Subcutaneous adipose tissue (tissue), 4 donors: ENCODE measurements around the gene NANS. TPM values are rescaled to one million over a fixed set of nuclear protein-coding genes. Genes with fewer than 3 reads are reported as not detected.

ENCODE experiments used
- total RNA-seq, 4 donors: library from RNA; depleted of rRNA; stranded (reverse); fragments of >200 nt; gene quantifications; one replicate each; pipeline ENCODE4 v1.1.0, GENCODE V29; 2016
- TF ChIP-seq, protein P1 (sequence below): fragments of 450-650 bp; IDR thresholded peaks from one replicate; pipeline ENCODE4 v1.5.1; 2016; ENCODE audit warnings: low read depth, mild to moderate bottlenecking, control low read depth, antibody characterized with exemption, moderate library complexity

NANS gene
- total RNA-seq, 4 donors from 2014 or later: 27.7 to 58.6 (median 41.9) TPM

DNA sequence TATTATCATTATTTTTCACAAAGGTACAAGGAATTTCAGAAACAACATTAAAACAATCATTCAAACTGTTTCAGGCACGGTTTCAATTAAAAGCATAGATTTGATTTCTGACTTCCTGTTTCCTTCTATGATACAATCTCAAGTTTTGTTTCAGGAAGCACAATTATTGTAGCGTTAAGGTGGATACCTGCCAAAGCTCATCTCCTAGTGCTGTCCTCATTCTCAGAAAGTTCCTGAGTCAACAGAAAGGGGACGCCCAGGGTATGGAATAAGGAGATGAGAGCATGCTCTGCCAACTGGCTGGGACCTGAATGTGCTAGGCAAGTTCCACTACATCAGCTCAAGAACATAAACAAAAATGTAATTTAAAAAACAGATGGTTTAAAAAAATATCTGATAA lies 64.5 kb downstream of the NANS start:
- TF ChIP-seq, protein P1, sequence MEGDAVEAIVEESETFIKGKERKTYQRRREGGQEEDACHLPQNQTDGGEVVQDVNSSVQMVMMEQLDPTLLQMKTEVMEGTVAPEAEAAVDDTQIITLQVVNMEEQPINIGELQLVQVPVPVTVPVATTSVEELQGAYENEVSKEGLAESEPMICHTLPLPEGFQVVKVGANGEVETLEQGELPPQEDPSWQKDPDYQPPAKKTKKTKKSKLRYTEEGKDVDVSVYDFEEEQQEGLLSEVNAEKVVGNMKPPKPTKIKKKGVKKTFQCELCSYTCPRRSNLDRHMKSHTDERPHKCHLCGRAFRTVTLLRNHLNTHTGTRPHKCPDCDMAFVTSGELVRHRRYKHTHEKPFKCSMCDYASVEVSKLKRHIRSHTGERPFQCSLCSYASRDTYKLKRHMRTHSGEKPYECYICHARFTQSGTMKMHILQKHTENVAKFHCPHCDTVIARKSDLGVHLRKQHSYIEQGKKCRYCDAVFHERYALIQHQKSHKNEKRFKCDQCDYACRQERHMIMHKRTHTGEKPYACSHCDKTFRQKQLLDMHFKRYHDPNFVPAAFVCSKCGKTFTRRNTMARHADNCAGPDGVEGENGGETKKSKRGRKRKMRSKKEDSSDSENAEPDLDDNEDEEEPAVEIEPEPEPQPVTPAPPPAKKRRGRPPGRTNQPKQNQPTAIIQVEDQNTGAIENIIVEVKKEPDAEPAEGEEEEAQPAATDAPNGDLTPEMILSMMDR: no peak

DNA sequence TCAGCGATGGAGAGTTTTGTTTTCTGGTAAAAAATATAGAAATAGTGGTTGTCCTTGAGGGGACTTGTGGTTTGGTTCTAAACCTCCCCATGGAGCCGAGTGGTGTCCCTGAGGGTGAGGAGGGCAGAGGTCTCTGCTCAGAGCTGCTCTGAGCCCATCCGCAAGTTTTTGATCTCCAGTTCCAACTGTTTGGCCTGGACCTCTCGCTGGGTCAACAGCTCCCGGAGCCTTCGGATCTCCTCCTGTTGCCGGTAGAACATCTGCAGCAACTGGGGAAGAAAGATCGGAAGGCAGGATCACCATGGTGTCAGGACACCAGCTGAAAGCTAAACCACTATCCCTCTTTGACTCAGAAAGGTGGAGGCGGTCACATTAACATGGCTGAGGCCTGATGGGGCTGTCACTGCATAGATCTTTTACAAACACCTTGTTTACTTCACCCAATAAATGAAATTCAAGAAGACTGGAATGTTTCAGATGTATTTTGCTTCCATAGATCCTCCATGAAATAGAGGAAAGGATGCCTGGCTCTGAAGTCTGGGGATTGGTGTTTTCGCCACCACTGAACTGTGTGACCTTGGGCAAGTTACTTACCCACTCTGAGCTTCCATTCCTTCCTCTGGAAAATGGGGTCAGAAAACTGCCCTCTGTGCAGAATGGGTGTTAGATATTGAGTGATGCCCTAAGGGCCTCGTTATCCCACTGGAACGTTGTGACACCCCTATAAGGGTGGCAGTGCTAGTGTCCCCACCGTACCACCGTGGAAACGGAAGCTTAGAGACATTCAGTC lies 68.3 kb downstream of the NANS start:
- TF ChIP-seq, protein P1: no peak

DNA sequence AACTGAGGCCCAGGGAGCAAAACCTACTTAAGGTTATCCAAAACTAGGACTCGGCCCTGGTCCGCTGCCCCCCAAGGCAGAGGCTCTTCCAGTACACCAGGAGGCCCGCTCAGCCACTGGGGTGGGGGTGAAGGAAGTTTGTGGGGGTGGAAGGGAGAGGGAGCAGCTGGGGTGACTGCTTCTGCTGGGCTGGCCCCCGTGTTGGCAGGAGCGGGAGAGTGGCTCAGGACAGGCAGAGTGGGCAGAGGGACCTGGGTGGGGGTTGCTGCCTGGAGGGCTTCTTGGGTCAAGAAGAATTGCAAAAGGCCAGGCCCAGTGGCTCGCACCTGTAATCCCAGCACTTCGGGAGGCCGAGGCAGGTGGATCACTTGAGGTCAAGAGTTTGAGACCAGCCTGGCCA lies 70.7 kb downstream of the NANS start:
- TF ChIP-seq, protein P1: no peak

DNA sequence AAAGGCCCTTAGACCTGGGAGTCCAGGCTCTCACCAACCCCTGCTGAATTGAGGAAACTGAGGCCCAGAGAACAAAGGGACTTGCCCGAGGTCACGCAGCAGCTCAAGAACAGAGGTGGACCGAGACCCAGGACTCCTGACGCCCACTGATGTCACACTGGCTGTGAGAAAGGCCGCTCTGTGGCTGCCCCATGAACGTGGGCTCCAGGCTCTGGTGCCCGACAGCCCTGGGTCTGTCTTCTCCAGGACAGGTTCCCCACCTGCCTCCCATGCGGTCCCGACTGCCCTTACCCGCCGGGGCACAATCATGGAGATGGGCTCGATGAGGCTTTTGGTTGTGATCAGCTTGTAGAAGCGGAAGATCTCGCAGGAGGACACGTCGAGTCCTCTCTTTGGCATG lies 71.8 kb downstream of the NANS start:
- TF ChIP-seq, protein P1: no peak

DNA sequence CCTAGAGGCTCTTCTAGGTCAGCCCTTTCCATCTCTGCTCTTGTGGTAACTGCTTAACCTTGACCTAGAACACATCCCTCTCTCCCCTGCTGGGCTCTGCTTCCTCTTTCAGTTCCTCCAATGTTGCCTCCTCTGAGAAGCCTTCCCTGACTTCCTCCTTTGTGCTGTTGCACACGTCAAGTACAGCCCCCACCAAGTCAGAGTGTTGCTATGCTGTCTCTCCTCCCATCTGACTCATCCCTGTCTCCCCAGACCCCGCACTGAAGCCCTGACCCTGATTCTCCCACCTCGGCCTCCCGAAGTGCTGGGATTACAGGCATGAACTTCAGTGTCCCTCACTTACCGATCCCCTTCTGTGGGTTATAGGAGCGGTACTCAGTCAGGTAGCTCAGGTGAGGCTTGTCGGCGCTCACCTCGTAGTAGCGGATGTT lies 72.9 kb downstream of the NANS start:
- TF ChIP-seq, protein P1: no peak

DNA sequence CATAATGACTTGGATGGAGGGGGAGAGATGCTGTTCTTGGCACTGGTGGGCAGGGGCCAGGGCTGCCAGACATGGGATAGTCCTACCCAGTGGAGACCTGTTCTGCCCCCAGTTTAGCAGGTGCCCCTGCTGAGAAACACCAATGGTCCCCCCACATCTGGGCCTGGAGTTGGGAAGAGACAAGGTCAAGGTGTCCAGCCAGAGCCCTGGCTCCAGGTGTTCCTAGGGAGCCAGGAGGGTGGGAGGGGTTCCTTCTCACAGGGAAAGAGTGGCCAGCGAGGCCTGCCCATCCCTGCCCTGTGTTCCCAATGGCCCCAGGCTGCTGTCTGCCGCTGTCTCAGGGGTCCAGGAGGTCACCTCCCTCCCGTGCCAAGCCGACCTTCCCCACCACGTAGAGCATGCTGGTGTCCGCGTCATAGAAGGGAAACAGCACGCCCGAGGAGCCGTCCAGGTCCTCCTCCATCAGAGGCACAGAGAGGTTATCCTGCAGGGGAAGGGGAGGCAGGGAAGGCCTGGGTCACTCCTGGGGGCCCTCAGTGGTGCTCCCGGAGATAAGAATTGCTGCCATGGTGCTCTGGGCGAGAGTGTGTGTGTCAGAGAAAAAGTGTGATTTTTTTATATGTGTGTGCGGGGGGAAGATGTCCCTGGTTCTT lies 74.2 kb downstream of the NANS start:
- TF ChIP-seq, protein P1: no peak

DNA sequence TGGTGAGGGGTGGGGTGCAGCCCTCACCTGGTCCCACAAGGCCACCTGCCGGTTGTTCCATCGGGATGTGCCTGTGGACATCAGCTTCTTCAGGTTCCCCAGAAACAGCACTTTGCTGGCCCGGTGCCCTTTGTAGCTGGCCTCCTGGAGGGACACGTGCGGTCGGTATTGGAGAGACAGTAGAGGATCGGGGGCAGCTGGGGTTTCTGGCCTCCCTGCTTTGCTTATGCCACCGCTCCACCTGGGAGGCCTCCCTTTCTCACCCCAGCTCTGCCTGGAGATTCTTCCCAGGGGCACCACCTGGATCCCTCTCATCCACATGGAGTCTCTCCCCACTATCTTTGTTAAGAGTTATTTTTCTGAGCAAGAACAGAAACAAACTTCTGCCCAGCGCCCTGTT lies 75.6 kb downstream of the NANS start:
- TF ChIP-seq, protein P1: no peak
